HG02642 (cell line): Measurements from ENCODE around the gene ST6GALNAC2.
"Not testable (repeated sequence)": the region's sequence is repeated elsewhere in the genome, so short reads cannot be mapped to it uniquely, and the experiment has no call there.

Experiments used
- ATAC-seq: cut with Tn5 transposase; IDR thresholded peaks from one replicate; pipeline ENCODE4 v1.9.1; 2021; ENCODE audit warnings: mild to moderate bottlenecking; ENCODE audit not compliant: unreplicated experiment, poor library complexity

ST6GALNAC2 gene

DNA sequence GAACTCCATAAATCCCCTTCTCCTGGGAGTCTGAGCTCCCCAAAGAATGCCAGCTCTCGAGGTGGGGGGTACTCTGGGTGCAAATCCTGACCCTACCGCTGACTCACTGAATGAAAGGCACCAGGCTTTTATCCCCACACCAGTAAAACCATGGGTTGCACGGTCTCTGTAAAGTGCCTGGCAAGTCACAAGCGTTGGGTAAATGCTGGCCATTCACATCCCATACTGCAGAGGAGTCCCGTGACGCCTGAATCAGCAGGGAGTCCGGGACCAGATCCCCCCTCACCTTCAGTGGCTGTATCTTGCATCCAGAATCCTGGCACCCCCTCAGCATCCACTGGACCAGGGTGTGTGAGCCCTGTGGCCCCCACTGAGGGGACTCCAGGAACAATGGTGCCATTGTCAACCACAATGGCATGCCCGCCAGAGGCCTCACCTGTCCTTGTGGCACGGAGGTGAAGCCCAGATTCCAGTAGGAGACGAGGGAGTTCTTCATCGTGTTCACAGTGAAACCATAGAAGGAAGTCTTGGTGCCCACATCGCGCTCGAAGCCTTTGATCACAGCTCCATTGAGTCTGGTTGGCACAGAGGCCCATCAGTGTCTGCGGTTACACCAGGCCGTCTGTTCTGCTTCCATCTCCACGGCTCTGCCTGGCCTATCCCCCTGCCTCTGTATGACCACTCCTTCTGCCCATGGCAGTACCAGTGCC is 13.3 kb downstream of the ST6GALNAC2 start:
- no peak for ATAC-seq

DNA sequence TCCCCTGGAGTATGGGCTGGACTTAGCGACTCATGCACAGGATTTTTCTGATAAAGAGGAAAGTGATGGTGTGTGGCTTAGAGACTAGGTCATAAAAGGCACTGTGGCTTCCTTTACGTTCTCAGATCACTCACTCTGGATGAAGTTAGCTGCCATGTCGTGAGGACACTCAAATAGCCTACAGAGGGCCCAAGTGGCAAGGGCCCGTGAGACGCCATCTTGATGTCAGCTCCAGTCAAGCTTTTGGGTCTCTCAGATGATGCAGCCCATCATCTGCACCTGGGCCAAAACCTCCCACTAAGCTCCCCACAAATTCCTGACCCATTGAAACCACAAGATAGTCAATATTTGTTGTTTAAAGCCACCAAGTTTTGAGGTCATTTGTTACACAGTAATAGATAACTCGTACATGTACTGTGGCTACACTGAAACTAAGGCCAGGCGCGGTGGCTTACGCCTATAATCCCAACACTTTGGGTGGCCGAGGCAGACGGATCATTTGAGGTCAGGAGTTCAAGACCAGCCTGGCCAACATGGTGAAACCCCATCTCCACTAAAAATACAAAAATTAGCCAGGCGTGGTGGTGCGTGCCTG is 14.7 kb downstream of the ST6GALNAC2 start:
- ATAC-seq, result no peak

DNA sequence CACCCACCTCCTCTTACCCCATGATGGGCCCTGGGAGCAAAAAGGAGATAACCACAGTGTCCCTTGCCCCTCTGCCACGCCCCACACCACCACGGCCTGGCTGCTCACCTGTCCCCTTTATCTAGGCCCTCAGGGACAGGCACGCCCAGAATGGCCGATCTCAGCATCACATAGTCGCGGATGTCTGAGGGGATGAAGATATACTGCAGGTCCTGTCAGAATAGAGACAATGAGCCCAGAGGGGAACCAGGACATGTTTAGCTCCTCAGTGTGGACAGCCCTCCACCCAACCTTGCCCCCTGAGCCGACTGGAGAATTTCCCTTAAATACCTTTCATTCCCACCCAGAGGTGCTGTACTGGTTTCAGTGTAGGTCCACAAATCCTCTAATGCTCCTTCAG is 15.2 kb downstream of the ST6GALNAC2 start:
- no peak for ATAC-seq

DNA sequence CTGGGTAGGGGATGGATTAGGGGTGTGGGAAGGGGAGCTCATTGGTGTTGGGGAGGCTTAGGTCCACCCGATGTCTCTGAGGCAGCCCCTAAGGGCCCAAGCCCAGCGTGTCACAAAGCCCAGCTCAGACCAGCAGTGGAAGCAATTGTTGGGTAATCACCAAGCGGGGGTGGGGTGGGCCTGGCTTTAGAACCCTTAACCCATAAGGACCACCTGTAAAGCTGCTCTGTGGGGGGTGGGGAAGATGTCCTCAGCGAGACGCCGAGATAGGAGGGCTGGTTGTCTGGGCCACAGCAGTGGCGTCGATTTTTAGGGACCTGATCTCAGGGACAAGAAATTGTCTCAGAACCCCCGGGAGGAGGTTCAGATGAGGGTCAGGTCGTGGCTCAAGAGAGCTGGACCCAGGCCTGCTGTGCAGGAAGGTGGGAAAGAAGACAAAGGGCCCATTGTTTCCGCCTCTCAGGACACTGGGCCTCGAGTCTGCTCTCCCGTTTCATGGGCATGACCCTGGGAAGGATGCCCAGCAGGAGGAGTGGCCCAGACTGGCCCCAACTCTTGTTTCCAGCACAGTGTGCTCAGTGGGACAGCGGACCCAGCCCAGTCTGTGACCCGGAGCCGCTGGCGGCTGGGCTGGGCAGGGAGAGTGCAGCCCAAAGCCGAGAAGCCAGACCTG is 15.9 kb downstream of the ST6GALNAC2 start:
- no peak for ATAC-seq

DNA sequence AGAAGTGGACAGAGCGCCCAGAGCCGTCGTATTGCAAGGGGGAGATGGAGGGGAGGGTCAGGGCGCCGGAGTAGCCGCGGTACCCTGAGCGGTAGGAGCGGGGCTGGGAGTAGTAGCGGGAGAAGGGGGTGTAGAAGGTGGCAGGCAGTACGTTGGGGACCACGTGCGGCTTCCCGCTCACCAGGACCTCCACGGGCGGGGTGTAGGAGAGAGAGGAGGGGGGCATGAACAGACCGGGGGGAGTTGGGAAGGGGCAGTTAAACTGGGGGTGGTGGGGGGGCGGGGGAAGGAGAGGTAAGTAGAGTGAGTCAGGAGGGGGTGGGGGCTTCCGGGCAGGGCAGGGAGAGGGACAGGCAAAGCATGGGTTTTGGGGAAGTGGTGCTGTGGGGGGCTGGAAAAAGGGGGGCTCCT is 16.8 kb downstream of the ST6GALNAC2 start:
- no peak for ATAC-seq

DNA sequence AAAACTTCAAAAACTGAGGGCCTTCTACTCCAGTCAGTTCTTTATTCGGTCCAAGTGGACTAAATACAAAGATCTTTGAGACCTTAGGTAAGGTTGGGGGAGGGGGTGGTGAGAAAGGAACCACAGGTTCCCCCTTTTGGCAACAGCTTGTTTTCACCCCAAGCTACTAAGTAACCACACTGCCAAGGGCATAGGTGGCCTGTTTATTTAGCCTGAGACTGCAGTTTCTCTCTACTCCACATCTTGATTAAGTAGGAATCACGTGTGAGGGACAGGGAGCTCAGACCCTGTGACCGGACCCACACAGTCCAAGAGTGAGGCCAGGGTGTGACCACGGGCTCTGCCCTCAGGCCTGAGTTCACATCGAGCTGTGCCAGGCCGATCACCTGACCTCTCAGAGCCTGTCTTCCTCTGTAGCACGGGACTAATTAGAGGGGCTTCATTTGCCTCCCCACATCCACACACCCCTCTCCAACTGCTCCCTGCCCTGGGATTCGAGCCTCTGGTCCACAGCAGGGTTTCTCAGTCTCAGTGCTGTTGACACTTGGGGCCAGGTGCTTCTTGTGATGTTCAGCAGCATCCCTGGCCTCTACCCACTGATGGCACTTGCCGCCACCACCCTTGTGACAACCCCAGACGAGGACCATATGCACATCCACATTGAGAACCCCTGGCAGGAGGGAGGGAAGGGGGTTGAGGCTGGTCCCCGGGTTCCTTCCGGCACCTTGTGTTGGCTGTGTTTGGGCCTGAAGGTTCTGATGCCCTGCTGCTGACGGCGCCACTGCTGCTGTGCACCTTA is 17.8 kb downstream of the ST6GALNAC2 start:
- ATAC-seq, result no peak

DNA sequence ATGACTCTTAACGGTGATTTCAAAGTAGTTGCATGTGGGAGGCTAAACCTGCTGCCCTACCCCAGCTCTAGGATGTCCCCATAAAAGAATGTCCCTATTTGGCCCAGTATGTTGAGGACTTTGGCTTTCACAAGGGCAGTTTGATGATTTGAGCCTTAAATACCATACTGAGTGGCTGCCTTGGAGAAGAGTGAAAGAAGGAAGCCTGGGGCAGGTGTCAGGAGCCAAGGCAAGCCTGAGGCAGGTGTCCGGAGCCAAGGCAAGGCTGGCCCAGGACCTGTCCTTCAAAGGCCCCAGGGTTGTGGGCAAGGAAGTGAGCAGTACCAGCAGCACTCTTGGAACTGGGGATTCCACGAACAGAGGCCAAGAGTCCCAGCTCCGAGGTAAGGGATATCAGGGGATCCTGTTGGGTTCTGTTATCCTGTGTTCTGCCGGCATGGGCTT is 18.6 kb downstream of the ST6GALNAC2 start:
- ATAC-seq, result no peak

DNA sequence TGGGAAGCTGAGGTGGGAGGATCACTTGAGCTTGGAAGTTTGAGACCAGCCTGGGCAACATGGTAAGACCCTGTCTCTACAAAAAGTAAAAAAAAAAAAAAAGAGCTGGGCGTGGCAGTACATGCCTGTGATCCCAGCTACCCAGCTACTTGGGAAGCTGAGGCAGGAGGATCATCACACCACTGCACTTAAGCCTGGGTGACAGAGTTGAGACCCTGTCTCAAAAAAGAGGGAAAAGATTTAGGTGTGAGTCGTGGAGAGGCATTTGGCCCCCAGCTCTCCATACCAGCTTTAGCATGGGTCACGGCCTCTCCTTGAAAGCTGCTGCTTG is 19.1 kb downstream of the ST6GALNAC2 start:
- no peak for ATAC-seq

DNA sequence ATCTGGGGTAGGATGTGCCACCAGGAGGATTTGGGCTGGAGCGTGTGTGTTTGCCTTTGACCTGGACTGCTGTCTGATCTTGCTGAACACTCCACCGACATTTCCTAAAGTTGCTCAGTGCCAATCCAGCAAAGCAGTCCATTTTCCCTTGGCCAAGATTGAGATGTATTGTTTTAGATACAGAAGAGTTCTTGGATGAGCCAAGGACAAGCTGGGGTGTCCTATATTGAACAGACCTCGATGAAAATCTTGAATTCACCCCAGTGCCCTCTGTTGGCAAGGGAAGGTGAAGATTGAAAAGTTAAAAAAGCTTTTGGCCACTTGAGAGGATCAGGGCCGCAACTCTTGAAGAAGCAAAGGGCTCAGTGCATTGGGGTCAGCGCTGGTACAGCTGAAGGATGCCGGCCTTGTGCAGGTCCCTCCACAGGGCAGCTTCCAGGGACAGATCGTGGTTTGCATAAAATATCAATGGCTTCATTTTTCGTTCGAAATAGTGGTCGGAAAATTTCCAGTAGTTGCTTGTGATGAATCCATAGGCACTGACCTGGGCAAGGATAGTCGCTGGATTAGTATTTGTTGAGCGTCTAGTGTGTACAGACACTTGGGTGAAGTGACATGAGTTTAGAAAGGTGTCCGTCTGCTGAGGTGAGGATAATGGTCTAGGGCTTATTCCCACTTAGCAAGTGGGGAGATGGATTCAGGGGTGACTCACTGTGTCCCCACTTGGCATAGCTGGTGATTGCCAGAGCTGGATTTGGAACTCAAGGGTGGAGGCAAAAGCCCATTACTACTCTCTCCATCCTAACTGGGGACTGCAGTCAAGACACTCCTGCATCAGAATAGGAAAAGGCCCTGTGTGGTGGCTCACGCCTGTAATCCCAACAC is 19.7 kb downstream of the ST6GALNAC2 start:
- no peak for ATAC-seq

DNA sequence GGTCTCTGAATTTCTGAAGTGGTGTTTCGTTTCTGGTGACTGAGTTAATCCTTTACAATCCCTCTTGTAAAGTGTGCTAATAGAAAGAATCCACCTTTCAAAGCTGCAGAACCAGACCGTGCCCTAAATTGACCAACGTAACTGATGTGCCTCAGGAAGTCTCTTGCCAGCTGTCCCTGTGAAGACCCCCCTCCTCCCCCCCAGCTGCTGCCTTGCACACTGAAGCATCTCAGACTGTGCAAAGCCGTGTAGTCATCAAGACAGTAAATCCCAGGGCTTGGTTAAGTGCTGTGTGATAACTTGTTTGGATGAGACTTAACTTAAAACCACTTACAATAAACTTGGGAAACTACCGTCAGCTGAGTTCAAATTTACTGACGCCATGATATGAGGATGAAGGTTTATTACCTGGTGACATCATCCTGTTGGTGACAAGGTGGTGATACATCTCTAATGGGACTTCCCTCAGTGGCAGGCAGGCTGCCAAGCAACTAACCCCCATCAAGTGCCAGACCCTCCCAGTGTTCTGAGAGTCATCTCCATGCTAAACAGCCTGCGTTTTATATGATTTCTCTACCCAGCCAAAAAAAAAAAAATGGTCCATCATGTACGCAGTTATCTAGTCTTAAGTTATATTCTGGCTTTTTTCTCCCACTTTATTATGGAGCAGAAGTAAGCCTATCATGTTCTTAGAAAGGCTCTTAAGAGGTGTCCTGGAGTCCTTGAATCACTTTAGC is 20.5 kb downstream of the ST6GALNAC2 start:
- not testable (repeated sequence) for ATAC-seq

DNA sequence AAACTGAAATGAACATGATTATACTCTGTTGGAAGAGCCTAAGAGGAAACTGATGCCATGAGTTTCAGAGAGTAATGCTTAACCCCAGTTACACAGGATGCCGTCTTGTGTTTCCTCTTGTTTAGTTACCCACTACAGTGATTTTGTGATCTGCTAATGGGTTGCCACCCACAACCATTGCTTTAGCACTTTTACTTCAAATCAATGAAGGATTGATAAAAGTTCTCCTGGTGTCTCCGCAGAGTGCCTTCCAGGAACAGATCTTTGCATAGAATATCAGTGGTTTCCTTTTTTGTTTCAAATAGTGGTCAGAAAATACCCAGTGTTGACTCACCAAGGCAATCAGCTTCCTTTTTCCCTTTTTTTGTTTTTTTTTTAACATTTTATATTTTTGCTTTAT is 22.3 kb downstream of the ST6GALNAC2 start:
- not testable (repeated sequence) for ATAC-seq

DNA sequence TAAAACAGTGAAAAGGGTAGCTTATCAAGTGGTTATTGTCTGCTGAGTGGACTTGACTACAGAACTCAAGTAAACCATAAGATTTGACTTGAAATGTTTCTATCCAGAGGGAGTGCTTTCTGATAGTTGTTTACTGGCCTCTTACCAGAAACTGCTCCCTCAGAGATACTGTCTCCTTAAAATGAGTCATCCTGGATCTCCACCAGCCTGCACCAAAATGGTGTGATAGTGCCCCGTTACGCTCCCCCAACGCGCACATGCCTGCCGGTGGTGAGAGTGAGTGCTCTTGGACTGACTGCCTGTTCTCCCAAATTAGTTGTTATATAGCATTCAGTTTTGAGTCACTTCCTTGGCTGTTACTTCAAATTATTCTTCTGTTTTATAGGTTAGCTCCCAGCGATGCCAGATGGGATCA is 22.9 kb downstream of the ST6GALNAC2 start:
- no peak for ATAC-seq

DNA sequence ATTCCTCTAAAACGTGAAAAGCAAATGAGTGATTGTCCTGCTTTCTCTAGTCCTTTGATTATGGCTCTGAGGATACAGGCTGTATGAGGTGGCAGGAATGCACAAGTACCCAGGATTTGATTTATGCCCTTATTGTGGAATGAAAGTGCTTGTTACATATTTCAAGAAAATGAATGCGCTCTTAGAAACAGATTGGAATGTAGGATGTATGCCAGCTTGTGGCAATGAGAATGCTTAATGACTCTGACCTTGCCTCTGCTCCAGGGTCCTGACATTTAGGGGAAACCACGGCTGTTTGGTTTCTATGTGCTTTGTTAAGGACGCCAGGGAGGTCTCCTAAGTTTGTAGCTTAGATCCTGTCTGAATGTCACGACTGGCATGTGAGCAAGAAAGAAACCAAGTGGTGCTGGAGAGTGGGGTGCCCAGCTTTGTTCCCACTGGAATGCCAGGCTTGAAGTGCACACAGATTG is 23.8 kb downstream of the ST6GALNAC2 start:
- ATAC-seq, result no peak

DNA sequence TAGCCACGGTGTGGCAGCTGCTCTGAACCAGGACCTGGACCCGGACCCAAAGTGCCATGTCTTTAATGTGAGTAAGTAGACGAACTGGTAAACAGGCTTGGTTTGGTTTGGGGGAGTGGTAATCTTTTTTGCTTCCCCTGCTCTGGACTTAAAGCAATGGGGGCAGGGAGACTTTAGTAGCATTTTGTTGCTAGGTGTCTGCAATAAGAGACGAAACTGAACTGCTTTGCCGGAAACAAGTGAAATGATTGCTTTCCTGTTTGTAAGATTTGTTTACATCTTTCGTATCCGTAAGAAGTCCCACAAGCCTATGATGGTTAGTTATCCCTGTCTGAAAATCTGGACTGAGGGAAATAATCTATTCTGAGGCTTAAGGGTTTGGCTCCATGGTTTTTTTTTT is 24.3 kb downstream of the ST6GALNAC2 start:
- ATAC-seq, result no peak

DNA sequence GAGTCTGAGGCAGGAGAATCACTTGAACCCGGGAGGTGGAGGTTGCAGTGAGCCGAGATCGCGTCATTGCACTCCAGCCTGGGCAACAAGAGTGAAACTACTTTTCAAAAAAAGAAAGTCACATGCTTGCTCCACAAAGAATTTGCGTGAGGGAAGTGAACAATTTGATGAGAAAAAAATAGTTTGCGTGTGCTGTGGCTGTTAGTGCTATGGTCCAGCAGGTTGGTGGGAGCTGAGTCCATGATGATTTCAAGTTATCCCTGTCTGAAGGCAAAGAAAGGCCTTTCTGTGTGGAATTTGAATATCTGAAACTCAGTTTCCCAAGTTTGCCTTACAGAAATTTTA is 24.8 kb downstream of the ST6GALNAC2 start:
- ATAC-seq, result no peak

DNA sequence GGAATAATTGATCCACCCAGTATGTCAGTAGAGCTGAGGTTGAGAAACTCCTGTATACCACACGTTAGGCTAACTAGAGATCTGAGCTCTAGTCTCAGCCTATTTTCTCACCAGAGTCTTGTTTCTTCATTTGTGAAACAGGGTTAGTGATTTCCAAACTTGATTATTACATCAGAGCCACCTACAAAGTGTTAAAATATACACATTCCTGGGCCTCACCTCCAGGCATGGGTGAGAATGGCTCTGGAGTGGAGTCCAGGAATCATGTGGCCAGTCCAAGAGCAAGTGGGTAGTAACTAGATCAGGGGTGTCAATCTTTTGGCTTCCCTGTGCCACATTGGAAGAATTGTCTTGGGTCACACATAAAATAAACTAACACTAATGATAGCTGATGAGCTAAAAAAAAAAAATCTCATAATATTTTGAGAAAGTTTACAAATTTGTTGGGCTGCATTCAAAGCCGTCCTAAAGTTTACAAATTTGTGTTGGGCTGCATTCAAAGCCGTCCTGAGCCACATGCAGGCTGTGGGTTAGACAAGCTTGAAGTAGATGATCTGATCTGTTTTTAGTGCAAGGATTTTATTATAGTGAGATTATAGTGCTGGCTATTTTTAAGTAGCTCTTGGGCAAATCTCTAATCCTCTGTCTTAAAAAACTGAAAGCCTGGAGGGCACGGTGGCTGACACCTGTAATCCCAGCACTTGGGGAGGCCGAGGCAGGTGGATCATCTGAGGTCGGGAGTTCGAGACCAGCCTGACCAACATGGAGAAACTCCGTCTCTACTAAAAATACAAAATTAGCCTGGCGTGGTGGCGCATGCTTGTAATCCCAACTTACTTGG is 25.4 kb downstream of the ST6GALNAC2 start:
- no peak for ATAC-seq

DNA sequence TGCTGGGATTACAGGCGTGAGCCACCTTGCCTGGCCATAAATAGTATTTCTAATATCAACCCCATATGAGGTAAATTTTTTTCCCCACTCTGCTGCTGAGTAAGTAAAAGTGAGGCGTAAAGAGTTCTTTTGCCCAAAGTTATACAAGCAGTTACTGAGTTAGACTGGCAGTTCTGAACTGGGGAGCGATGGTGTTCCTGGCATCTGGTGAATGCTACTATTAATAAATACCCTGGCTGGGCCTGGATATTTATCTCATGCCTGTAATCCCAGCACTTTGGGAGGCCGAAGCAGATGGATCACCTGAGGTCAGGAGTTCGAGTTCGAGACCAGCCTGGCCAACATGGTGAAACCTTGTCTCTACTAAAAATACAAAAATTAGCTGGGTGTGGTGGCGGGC is 26.2 kb downstream of the ST6GALNAC2 start:
- not testable (repeated sequence) for ATAC-seq
